SK-N-SH (cell line): Measurements from ENCODE around the gene PTPRD. TPM values are rescaled to one million over a fixed set of nuclear protein-coding genes. Genes with fewer than 3 reads are reported as not detected.

Experiments
- CTCF ChIA-PET: fragments of 300-600, 350-600 bp; formaldehyde crosslinking; extraction: SDS; loops from one replicate; lab custom pipeline; 2021; lab: Yijun Ruan, JAX
- POLR2A ChIA-PET: fragments of 350-600 bp; sonication (Branson Sonifier 250); formaldehyde crosslinking; extraction: SDS; loops from one replicate; lab custom pipeline; 2020; ENCODE audit warnings: antibody characterized with exemption, inconsistent platforms; lab: Yijun Ruan, JAX
- DNase-seq: peaks from one replicate; pipeline ENCODE4 v3.0.0; 2012
- H2AFZ ChIP-seq: fragments of 200-600 bp; sonication (generic); 2 replicates; pipeline ENCODE4 v1.8.1; 2016; ENCODE audit warnings: antibody characterized with exemption, mild to moderate bottlenecking, low read depth
- H3F3A ChIP-seq: fragments of 200-600 bp; sonication (generic); replicated peaks from 2 replicates; pipeline ENCODE3; 2016; ENCODE audit warnings: antibody characterized with exemption, mild to moderate bottlenecking; ENCODE audit not compliant: insufficient read depth
- H3K27ac ChIP-seq, 2 experiments: fragments of 200-500 bp in 1 of 2; fragments of 200-600 bp in 1 of 2; sonication (Bioruptor generic) in 1 of 2; sonication (generic), shearing (Covaris generic) in 1 of 2; 2 replicates each; pipeline versions ENCODE4 v1.5.1 to v1.6.1; 2014 to 2016; ENCODE audit warnings: low read depth in 2 of 2, inconsistent platforms in 1 of 2, low read length in 1 of 2, mild to moderate bottlenecking in 1 of 2, mixed read lengths in 1 of 2
- H3K27me3 ChIP-seq: fragments of 200-600 bp; sonication (generic), shearing (Covaris generic); 2 replicates; pipeline ENCODE4 v1.6.1; 2016; ENCODE audit warnings: mixed run types; ENCODE audit not compliant: insufficient read depth
- H3K36me3 ChIP-seq, 2 experiments: fragments of 200-500 bp in 1 of 2; fragments of 200-600 bp in 1 of 2; sonication (Bioruptor generic) in 1 of 2; sonication (generic) in 1 of 2; replicated peaks in 1 of 2; 2 replicates each; pipeline versions ENCODE3 to v1.5.1; 2014 to 2016; ENCODE audit warnings: low read length in 1 of 2, mild to moderate bottlenecking in 1 of 2; ENCODE audit not compliant: insufficient read depth in 2 of 2, control insufficient read depth in 1 of 2
- H3K4me1 ChIP-seq, 2 experiments: fragments of 200-500 bp in 1 of 2; fragments of 200-600 bp in 1 of 2; sonication (Bioruptor generic) in 1 of 2; sonication (generic), shearing (Covaris generic) in 1 of 2; 2 replicates each; pipeline versions ENCODE4 v1.5.1 to v1.6.1; 2014 to 2016; ENCODE audit warnings: low read depth in 1 of 2, low read length in 1 of 2, mixed run types in 1 of 2; ENCODE audit not compliant: insufficient read depth in 2 of 2, control insufficient read depth in 1 of 2
- H3K4me2 ChIP-seq: fragments of 200-600 bp; sonication (generic), shearing (Covaris generic); 2 replicates; pipeline ENCODE4 v1.6.1; 2017; ENCODE audit warnings: mixed run types
- H3K4me3 ChIP-seq, 2 experiments: fragments of 200-500 bp in 1 of 2; fragments of 200-600 bp in 1 of 2; sonication (Bioruptor generic) in 1 of 2; sonication (generic), shearing (Covaris generic) in 1 of 2; 2 replicates each; pipeline versions ENCODE4 v1.5.1 to v1.8.1; 2014 to 2016; ENCODE audit warnings: low read depth in 2 of 2, inconsistent platforms in 1 of 2, low read length in 1 of 2, mild to moderate bottlenecking in 1 of 2, mixed read lengths in 1 of 2, moderate library complexity in 1 of 2
- H3K79me2 ChIP-seq: fragments of 200-600 bp; sonication (generic); 2 replicates; pipeline ENCODE4 v1.8.1; 2017; ENCODE audit warnings: mild to moderate bottlenecking; ENCODE audit not compliant: insufficient read depth
- H3K9ac ChIP-seq: fragments of 200-600 bp; sonication (generic); 2 replicates; pipeline ENCODE4 v1.6.1; 2017; ENCODE audit warnings: mixed run types
- H3K9me2 ChIP-seq: fragments of 200-600 bp; sonication (generic); 2 replicates; pipeline ENCODE4 v1.6.1; 2017; ENCODE audit warnings: mixed run types
- H3K9me3 ChIP-seq: fragments of 200-600 bp; sonication (generic); 2 replicates; pipeline ENCODE4 v1.6.1; 2017; ENCODE audit warnings: mixed run types, mild to moderate bottlenecking, moderate library complexity
- H4K20me1 ChIP-seq: fragments of 200-600 bp; sonication (generic); 2 replicates; pipeline ENCODE4 v1.6.1; 2017; ENCODE audit warnings: mild to moderate bottlenecking, mixed run types; ENCODE audit not compliant: insufficient read depth
- CHD2 ChIP-seq: fragments of 150-350 bp; IDR thresholded peaks from 2 replicates; pipeline ENCODE4 v1.6.1; 2018; ENCODE audit warnings: low read length; ENCODE audit not compliant: partially characterized antibody
- CTCF ChIP-seq: fragments of 200-600 bp; sonication (generic); IDR thresholded peaks from 2 replicates; pipeline ENCODE4 v1.6.1; 2017; ENCODE audit warnings: antibody characterized with exemption, mild to moderate bottlenecking, moderate library complexity
- EP300 ChIP-seq, 2 experiments: IDR thresholded peaks; 2 replicates each; pipeline versions ENCODE4 v1.4.0 to v1.6.1; 2012; ENCODE audit warnings: borderline replicate concordance in 1 of 2, low read depth in 1 of 2, low read length in 1 of 2
- FOSL2 ChIP-seq: IDR thresholded peaks from 2 replicates; pipeline ENCODE4 v1.4.0; 2012; ENCODE audit warnings: low read depth, mild to moderate bottlenecking, moderate library complexity, borderline replicate concordance
- FOXJ3 ChIP-seq: sonication (generic); formaldehyde crosslinking; IDR thresholded peaks from 2 replicates; pipeline ENCODE4 v1.5.1; 2020; ENCODE audit warnings: mild to moderate bottlenecking, missing genetic modification reagents
- FOXM1 ChIP-seq: IDR thresholded peaks from 2 replicates; pipeline ENCODE4 v1.4.0; 2012; ENCODE audit warnings: low read depth, mild to moderate bottlenecking
- GABPA ChIP-seq: IDR thresholded peaks from 2 replicates; pipeline ENCODE4 v1.4.0; 2012; ENCODE audit warnings: low read depth, mild to moderate bottlenecking
- GATA2 ChIP-seq: sonication (generic); formaldehyde crosslinking; IDR thresholded peaks from 2 replicates; pipeline ENCODE4 v1.5.0; 2020; ENCODE audit warnings: mild to moderate bottlenecking, missing genetic modification reagents
- IRF3 ChIP-seq: fragments of 150-350 bp; IDR thresholded peaks from 2 replicates; pipeline ENCODE4 v1.6.1; 2016; ENCODE audit warnings: mild to moderate bottlenecking, low read depth, low read length
- MXI1 ChIP-seq: IDR thresholded peaks from 2 replicates; pipeline ENCODE4 v1.6.1; 2012; ENCODE audit warnings: mild to moderate bottlenecking, low read depth, low read length, improper control_type of control experiment
- NRF1 ChIP-seq: IDR thresholded peaks from 2 replicates; pipeline ENCODE4 v1.6.1; 2012; ENCODE audit warnings: low read depth, mild to moderate bottlenecking, low read length
- PBX3 ChIP-seq: IDR thresholded peaks from 2 replicates; pipeline ENCODE4; 2012
- REST ChIP-seq: IDR thresholded peaks from 2 replicates; pipeline ENCODE4 v1.6.1; 2012; ENCODE audit warnings: mild to moderate bottlenecking, low read depth, low read length, moderate library complexity
- RFX5 ChIP-seq: IDR thresholded peaks from 2 replicates; pipeline ENCODE4 v1.6.1; 2012; ENCODE audit warnings: mild to moderate bottlenecking, improper control_type of control experiment, low read length
- RXRA ChIP-seq: IDR thresholded peaks from 2 replicates; pipeline ENCODE4 v1.4.0; 2012; ENCODE audit warnings: low read depth, mild to moderate bottlenecking, borderline replicate concordance
- TCF12 ChIP-seq: IDR thresholded peaks from 2 replicates; pipeline ENCODE4 v1.4.0; 2012
- YY1 ChIP-seq: IDR thresholded peaks from 2 replicates; pipeline ENCODE4 v1.4.0; 2012; ENCODE audit warnings: low read depth, mild to moderate bottlenecking
- WGBS: methylation state at CpG from one replicate; pipeline ENCODE4 v1.1.6; 2017; ENCODE audit warnings: low lambda C conversion rate; 5-methylcytosine and 5-hydroxymethylcytosine counted together
- polyA plus RNA-seq, 3 experiments: library from polyadenylated mRNA; depleted of rRNA; stranded (reverse); fragments of >200 nt; gene quantifications; 2 replicates each; pipeline ENCODE4 v1.2.3, GENCODE V29; 2012

Gene PTPRD
- polyA plus RNA-seq, 1 of the 3 experiments (the other 2 are of a cell fraction): 0.15 TPM

- TF ChIP-seq REST (no peak), TCF12 (no peak), MXI1 (no peak), GABPA (no peak), GATA2 (CRISPR knock-in tag) (no peak)
These were observed 571.0 kb downstream of the PTPRD start (continued) for GRCh38 chr9:10041726-10042229.

GRCh38 chr9:10036095-10036494 lies 576.7 kb downstream of the PTPRD start:
- no peaks in the 10 kb centered on the region for H3K79me2 ChIP-seq
- 51% methylated on average over 2 of the region's 2 CpGs for WGBS
- H4K20me1 ChIP-seq: no peaks in the 10 kb centered on the region
- H3K27me3 ChIP-seq: no peaks in the 10 kb centered on the region
- no peaks in the 10 kb centered on the region for H3K36me3 ChIP-seq
- no peaks in the 10 kb centered on the region for H3K9me2 ChIP-seq
- POLR2A ChIA-PET: no interaction called here
- H3K27ac ChIP-seq: no peak overlapping the region
- no peak overlapping the region for H3K4me3 ChIP-seq
- no peaks in the 10 kb centered on the region; a peak in 1 of 4 replicates for H3K4me1 ChIP-seq
- TF ChIP-seq GABPA (no peak), IRF3 (no peak), PBX3 (no peak), REST (no peak), RXRA (no peak), CHD2 (no peak), FOSL2 (no peak), NRF1 (no peak), YY1 (no peak), FOXM1 (no peak), RFX5 (no peak), EP300 (IDR thresholded peaks at IDR 0.05; ENCODE audit: borderline replicate concordance in 1 of 2, low read depth in 1 of 2, low read length in 1 of 2) (no peak), FOXJ3 (CRISPR knock-in tag) (no peak), CTCF (no peak), TCF12 (no peak)
- TF ChIP-seq, all 33 proteins: peak for 0
- Histone ChIP-seq H2AFZ (no peak overlapping the region), H3K4me2 (no peak overlapping the region), H3F3A (no peaks in the 10 kb centered on the region), H3K9ac (no peak overlapping the region), H3K9me3 (no peaks in the 10 kb centered on the region)
- DNase-seq: no peak
- CTCF ChIA-PET: no interaction called here
